Fibroblast of lung (primary cell): ENCODE results near the gene NRCAM. TPM values are rescaled to one million over a fixed set of nuclear protein-coding genes. Genes with fewer than 3 reads are reported as not detected.

Experiments used
- DNase-seq, 2 donors: peaks; one replicate each; pipeline versions ENCODE4 v3.0.0 to v3.0.0-alpha.2; 2010; ENCODE audit warnings: low read depth in 2 of 2
- H2AFZ ChIP-seq: 2 replicates; pipeline ENCODE4 v1.5.1; 2012; ENCODE audit warnings: low read length, control low read depth, inconsistent platforms
- H3K27ac ChIP-seq: 2 replicates; pipeline ENCODE4 v1.5.1; 2011; ENCODE audit warnings: low read length, control low read depth; ENCODE audit not compliant: insufficient read depth
- H3K27me3 ChIP-seq: 2 replicates; pipeline ENCODE4 v1.5.1; 2011; ENCODE audit warnings: mild to moderate bottlenecking, low read length; ENCODE audit not compliant: control insufficient read depth, insufficient read depth
- H3K36me3 ChIP-seq: 2 replicates; pipeline ENCODE4 v1.5.1; 2011; ENCODE audit warnings: low read length; ENCODE audit not compliant: control insufficient read depth, insufficient read depth
- H3K4me1 ChIP-seq: 2 replicates; pipeline ENCODE4 v1.5.1; 2011; ENCODE audit warnings: low read length; ENCODE audit not compliant: control insufficient read depth, insufficient read depth; ENCODE audit errors: extremely low read depth
- H3K4me2 ChIP-seq: 2 replicates; pipeline ENCODE4 v1.5.1; 2011; ENCODE audit warnings: low read length, control low read depth; ENCODE audit not compliant: insufficient read depth; ENCODE audit errors: extremely low read depth
- H3K4me3 ChIP-seq, 4 experiments: fragments of 200-600 bp in 1 of 4; sonication (generic) in 1 of 4; replicated peaks in 1 of 4; 2 replicates each; pipeline ENCODE4 v1.5.1; 2011 to 2016; ENCODE audit warnings: low read length in 4 of 4, low read depth in 3 of 4, mild to moderate bottlenecking in 3 of 4, control low read depth in 2 of 4, inconsistent platforms in 1 of 4, mixed read lengths in 1 of 4; ENCODE audit not compliant: insufficient read depth in 1 of 4; ENCODE audit errors: control extremely low read depth in 1 of 4
- H3K79me2 ChIP-seq: 2 replicates; pipeline ENCODE4 v1.5.1; 2012; ENCODE audit warnings: mild to moderate bottlenecking, low read length, inconsistent platforms; ENCODE audit not compliant: control insufficient read depth, insufficient read depth
- H3K9ac ChIP-seq: 2 replicates; pipeline ENCODE4 v1.5.1; 2011; ENCODE audit warnings: mild to moderate bottlenecking, low read length, control low read depth; ENCODE audit not compliant: insufficient read depth
- H3K9me3 ChIP-seq: 2 replicates; pipeline ENCODE4 v1.5.1; 2012; ENCODE audit warnings: low read depth, low read length; ENCODE audit not compliant: control insufficient read depth, insufficient read depth
- H4K20me1 ChIP-seq: 2 replicates; pipeline ENCODE4 v1.5.1; 2011; ENCODE audit warnings: low read length; ENCODE audit not compliant: control insufficient read depth, insufficient read depth; ENCODE audit errors: extremely low read depth
- CTCF ChIP-seq, 2 donors: IDR thresholded peaks in 1 of 2; conservative IDR thresholded peaks in 1 of 2; 1 replicate in 1 of 2; 2 replicates in 1 of 2; pipeline ENCODE4 v1.5.1; 2011 to 2012; ENCODE audit warnings: low read length in 2 of 2, control low read depth in 1 of 2, inconsistent platforms in 1 of 2, low read depth in 1 of 2, mild to moderate bottlenecking in 1 of 2
- EZH2 ChIP-seq: IDR thresholded peaks from 2 replicates; pipeline ENCODE4 v1.5.1; 2012; ENCODE audit warnings: low read length, control low read depth, mild to moderate bottlenecking; ENCODE audit errors: missing control alignments
- polyA plus RNA-seq, 2 donors: library from polyadenylated mRNA; depleted of rRNA in 1 of 2; stranded (reverse) in 1 of 2; unstranded in 1 of 2; fragments of >200 nt; gene quantifications; 2 replicates each; pipeline ENCODE4 v1.2.1, GENCODE V29; 2011 to 2012; ENCODE audit warnings: missing spikeins in 1 of 2
- total RNA-seq: library from RNA; depleted of rRNA; stranded (reverse); fragments of >200 nt; gene quantifications from 2 replicates; pipeline ENCODE4 v1.2.1, GENCODE V29; 2014

NRCAM gene
- total and polyA plus RNA-seq, 2 donors (not counting 1 experiment from before 2014, with no cell fraction given), result 2.1 to 2.2 TPM

- Histone ChIP-seq H3K27ac (no peak overlapping the region), H4K20me1 (no peaks in the 10 kb centered on the region), H3K4me2 (peak overlapping the region; percentile 23), H3K36me3 (no peaks in the 10 kb centered on the region), H3K9ac (no peak overlapping the region), H3K9me3 (no peaks in the 10 kb centered on the region), H3K79me2 (no peaks in the 10 kb centered on the region), H2AFZ (no peak overlapping the region), H3K4me3 (no peak overlapping the region), H3K27me3 (no peaks in the 10 kb centered on the region), H3K4me1 (no peaks in the 10 kb centered on the region)
- DNase-seq, result peak in 1 of 2 donors; percentile 65
- no peak for TF ChIP-seq EZH2
- TF ChIP-seq CTCF (conservative IDR thresholded peaks at IDR 0.05 in 1 of 2, IDR thresholded peaks at IDR 0.05 in 1 of 2; ENCODE audit: low read depth in 1 of 2, low read length in 2 of 2), result no peak
These were observed 187.9 kb downstream of the NRCAM start for GRCh38 chr7:108268200-108268820.

- Histone ChIP-seq H4K20me1 (no peaks in the 10 kb centered on the region), H3K36me3 (no peaks in the 10 kb centered on the region), H3K4me2 (no peak overlapping the region), H3K9ac (no peak overlapping the region), H3K27ac (no peak overlapping the region), H3K4me3 (no peak overlapping the region), H3K9me3 (no peaks in the 10 kb centered on the region), H3K4me1 (no peaks in the 10 kb centered on the region), H3K79me2 (no peaks in the 10 kb centered on the region), H2AFZ (no peak overlapping the region), H3K27me3 (peaks cover under 1% of the 10 kb centered on the region)
- TF ChIP-seq EZH2 (no peak), CTCF (conservative IDR thresholded peaks at IDR 0.05 in 1 of 2, IDR thresholded peaks at IDR 0.05 in 1 of 2; ENCODE audit: low read depth in 1 of 2, low read length in 2 of 2) (no peak)
- no peak for DNase-seq
These were observed 188.6 kb downstream of the NRCAM start for GRCh38 chr7:108267615-108268014.

GRCh38 chr7:108266491-108266890, 189.7 kb downstream of the NRCAM start:
- H4K20me1 ChIP-seq, result no peaks in the 10 kb centered on the region
- no peaks in the 10 kb centered on the region for H3K79me2 ChIP-seq
- H3K9me3 ChIP-seq, result no peaks in the 10 kb centered on the region
- peaks cover 2% of the 10 kb centered on the region for H3K27me3 ChIP-seq
- no peak overlapping the region for H3K27ac ChIP-seq
- H3K4me3 ChIP-seq, result no peak overlapping the region
- H3K36me3 ChIP-seq, result no peaks in the 10 kb centered on the region
- peak in 1 of 2 donors; percentile 48 for DNase-seq
- H3K4me1 ChIP-seq, result no peaks in the 10 kb centered on the region
- no peak overlapping the region for H3K4me2 ChIP-seq
- H3K9ac ChIP-seq, result no peak overlapping the region
- H2AFZ ChIP-seq, result no peak overlapping the region
- TF ChIP-seq EZH2 (no peak), CTCF (conservative IDR thresholded peaks at IDR 0.05 in 1 of 2, IDR thresholded peaks at IDR 0.05 in 1 of 2; ENCODE audit: low read depth in 1 of 2, low read length in 2 of 2) (no peak)
